Bronchial epithelial cell (primary cell): ENCODE data around the gene HLA-A. TPM values are rescaled to one million over a fixed set of nuclear protein-coding genes. Genes with fewer than 3 reads are reported as not detected.

Experiments
- DNase-seq: peaks from one replicate; pipeline ENCODE4 v3.0.0-alpha.2; 2010; ENCODE audit warnings: low read depth
- FAIRE-seq: peaks from 2 replicates; lab custom pipeline; 2011; peaks lifted over from hg19 to GRCh38; lab: Jason Lieb, UNC
- H3K27me3 ChIP-seq: 2 replicates; pipeline ENCODE4 v1.5.1; 2011; ENCODE audit warnings: low read length; ENCODE audit not compliant: control insufficient read depth, insufficient read depth
- H3K36me3 ChIP-seq: 2 replicates; pipeline ENCODE4 v1.5.1; 2011; ENCODE audit warnings: low read length; ENCODE audit not compliant: control insufficient read depth, insufficient read depth
- H3K4me3 ChIP-seq: 2 replicates; pipeline ENCODE4 v1.5.1; 2011; ENCODE audit warnings: mild to moderate bottlenecking, low read depth, low read length, control low read depth
- CTCF ChIP-seq: IDR thresholded peaks from 2 replicates; pipeline ENCODE4 v1.5.1; 2011; ENCODE audit warnings: mild to moderate bottlenecking, moderate library complexity, low read length, control low read depth, inconsistent platforms; ENCODE audit not compliant: insufficient read depth, severe bottlenecking
- total RNA-seq: library from RNA; depleted of rRNA; stranded (reverse); fragments of >200 nt; gene quantifications from 2 replicates; pipeline ENCODE4 v1.2.1, GENCODE V29; 2014

HLA-A gene
- total RNA-seq, 1 donor from 2014 or later: 707 TPM

DNA sequence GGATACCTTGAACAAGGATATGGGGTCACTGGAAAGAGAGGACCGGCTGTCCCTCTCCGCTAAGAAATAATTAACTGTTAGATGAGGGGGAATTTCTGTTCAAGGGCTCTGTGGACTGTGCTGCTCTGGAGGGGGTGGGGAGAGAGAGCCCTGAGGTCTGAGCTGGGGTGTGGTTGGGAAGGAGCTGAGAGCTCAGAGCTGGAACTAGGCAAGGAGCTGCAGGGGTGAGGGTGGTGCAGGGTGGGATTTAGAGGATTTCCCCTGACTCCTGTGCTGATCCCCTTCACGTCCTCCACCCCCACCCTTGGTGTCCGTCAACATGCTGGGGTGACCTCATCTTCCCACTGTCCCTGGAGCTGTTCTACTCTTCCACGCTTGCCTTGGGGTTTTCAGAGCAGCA is 52.5 kb downstream of the HLA-A start:
- Histone ChIP-seq H3K4me3 (no peak overlapping the region), H3K36me3 (no peaks in the 10 kb centered on the region), H3K27me3 (peaks cover 3% of the 10 kb centered on the region)
- no peak for DNase-seq
- FAIRE-seq: no peak
- TF ChIP-seq CTCF: no peak

DNA sequence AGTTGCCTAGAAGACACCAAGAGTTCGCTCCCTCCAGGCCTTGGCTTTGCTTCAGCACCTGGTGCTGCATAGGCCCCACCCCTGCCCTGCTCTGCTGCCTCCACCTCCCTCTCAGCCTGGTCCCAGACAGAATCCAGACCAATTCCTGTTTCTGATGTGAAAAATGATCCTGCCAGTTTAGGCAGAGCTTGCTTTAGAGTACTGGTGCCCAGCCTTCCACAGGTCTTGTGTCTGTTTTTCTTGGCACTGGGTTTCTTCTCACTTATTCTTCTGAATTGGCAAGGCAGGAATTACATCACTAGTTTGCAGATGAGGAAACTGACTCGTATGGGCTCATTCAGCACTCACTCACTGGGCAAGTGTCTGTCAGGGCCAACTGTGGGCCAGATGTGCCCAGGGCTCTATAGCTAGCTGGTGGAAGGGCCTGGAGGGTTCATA is 53.0 kb downstream of the HLA-A start:
- no peak for TF ChIP-seq CTCF
- FAIRE-seq (no peak), DNase-seq (peak; percentile 47)
- no peak overlapping the region for H3K4me3 ChIP-seq
- no peaks in the 10 kb centered on the region for H3K36me3 ChIP-seq
- peaks cover 3% of the 10 kb centered on the region for H3K27me3 ChIP-seq

Other genes starting within 250 kb of the HLA-A start
- gene HLA-F, start 219.1 kb upstream of the HLA-A start, total RNA-seq: 14.2 and 24.2 TPM in 2 replicates
- gene HLA-G, start 114.7 kb upstream of the HLA-A start, total RNA-seq: 4.9 and 13.2 TPM in 2 replicates
- 49.0 and 62.1 TPM in 2 replicates for gene POLR1H, start 118.7 kb downstream of the HLA-A start, total RNA-seq
- 19.0 and 23.4 TPM in 2 replicates for gene PPP1R11, start 124.7 kb downstream of the HLA-A start, total RNA-seq
- gene RNF39, start 133.2 kb downstream of the HLA-A start, total RNA-seq: 1.6 and 1.7 TPM in 2 replicates
- 0.13 TPM in 1 of 2 replicates, not detected in the other for gene TRIM31, start 170.6 kb downstream of the HLA-A start, total RNA-seq
- not detected in 2 replicates for gene TRIM40, start 193.6 kb downstream of the HLA-A start, total RNA-seq
- not detected in 2 replicates for gene TRIM10, start 218.7 kb downstream of the HLA-A start, total RNA-seq
- gene TRIM15, start 221.0 kb downstream of the HLA-A start, total RNA-seq: not detected in 2 replicates